Measurements from ENCODE around the gene SSTR5. TPM values are rescaled to one million over a fixed set of nuclear protein-coding genes. Genes with fewer than 3 reads are reported as not detected.

SSTR5 gene
- total RNA-seq, 4 donors from 2014 or later, result not detected

DNA sequence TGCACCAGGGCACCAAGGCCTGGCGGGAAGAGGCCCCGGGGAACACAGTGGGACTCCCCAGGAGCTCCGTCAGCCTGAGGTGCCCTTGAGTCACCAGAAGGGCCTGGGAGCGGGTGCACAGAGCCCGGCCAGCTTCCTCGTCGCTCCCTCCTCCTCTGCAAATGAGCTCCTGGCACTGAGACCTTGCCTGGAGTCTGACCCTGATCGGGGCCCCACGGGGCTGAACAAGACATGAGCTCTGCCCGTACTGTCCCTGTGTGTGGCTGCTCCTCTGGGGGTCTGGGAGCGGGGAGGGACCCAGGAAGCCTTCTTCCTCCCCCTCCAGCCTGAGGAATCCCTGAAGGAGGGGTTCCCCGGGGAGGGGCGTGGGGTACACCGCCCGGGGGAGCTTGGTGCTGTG, 36.4 kb upstream of the SSTR5 start:
- Histone ChIP-seq H3K27ac (no peak overlapping the region), H3K9me3 (no peaks in the 10 kb centered on the region), H3K4me3 (no peak overlapping the region), H3K36me3 (no peaks in the 10 kb centered on the region), H3K4me1 (no peaks in the 10 kb centered on the region), H3K27me3 (peaks cover 0 to 14% of the 10 kb centered on the region in 2 donors)
- DNase-seq (ENCODE audit: low spot score in 2 of 2), result no peak
- 37 to 45% methylated on average over 6 to 11 of the region's 15 CpGs for WGBS, 2 donors
- TF ChIP-seq, protein P1, sequence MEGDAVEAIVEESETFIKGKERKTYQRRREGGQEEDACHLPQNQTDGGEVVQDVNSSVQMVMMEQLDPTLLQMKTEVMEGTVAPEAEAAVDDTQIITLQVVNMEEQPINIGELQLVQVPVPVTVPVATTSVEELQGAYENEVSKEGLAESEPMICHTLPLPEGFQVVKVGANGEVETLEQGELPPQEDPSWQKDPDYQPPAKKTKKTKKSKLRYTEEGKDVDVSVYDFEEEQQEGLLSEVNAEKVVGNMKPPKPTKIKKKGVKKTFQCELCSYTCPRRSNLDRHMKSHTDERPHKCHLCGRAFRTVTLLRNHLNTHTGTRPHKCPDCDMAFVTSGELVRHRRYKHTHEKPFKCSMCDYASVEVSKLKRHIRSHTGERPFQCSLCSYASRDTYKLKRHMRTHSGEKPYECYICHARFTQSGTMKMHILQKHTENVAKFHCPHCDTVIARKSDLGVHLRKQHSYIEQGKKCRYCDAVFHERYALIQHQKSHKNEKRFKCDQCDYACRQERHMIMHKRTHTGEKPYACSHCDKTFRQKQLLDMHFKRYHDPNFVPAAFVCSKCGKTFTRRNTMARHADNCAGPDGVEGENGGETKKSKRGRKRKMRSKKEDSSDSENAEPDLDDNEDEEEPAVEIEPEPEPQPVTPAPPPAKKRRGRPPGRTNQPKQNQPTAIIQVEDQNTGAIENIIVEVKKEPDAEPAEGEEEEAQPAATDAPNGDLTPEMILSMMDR (IDR thresholded peaks at IDR 0.05), result no peak
- no peak for TF ChIP-seq POLR2A (IDR thresholded peaks at IDR 0.05)
- no peak for TF ChIP-seq EP300 (IDR thresholded peaks at IDR 0.05)

DNA sequence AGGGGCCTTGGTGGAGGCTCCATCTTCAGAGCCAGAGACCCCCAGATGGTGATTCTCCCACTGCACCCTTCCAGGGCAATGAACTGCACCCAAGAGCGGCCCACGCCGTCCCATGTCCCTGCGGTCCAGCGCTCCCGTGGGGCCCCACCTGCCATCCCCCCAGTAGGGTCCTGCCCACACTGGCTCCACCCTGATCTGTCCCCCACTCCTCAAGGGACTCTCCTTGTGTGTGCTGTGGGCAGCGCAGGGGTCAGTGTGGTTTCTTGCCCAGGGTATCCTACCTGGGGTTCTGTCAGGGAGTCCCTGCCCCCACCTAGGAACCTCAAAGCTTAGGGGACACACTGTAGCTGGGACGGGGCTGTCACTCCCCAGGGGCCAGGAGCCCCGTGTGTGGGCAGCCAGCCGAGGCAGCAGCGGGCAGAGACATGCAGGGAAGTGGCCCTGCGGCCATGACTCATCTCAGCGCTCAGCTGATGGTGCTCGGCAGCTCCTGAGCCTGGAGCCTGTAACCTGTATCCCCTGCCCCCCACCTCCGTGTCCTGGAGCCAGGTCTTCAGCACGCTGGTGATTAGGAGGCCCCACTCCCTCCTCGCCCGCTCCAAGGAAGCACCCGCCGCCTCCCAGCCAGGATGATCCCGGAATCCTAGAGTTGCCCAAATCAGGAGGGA, 35.7 kb upstream of the SSTR5 start:
- no peak overlapping the region for H3K27ac ChIP-seq
- H3K27me3 ChIP-seq, result peaks cover 0 to 20% of the 10 kb centered on the region in 2 donors
- 51 to 53% methylated on average over 16 to 21 of the region's 21 CpGs for WGBS, 2 donors
- no peaks in the 10 kb centered on the region for H3K36me3 ChIP-seq
- peaks cover 0 to 6% (median 0%) of the 10 kb centered on the region in 4 donors for H3K9me3 ChIP-seq
- no peak overlapping the region for H3K4me3 ChIP-seq
- TF ChIP-seq POLR2A (IDR thresholded peaks at IDR 0.05) (no peak), EP300 (IDR thresholded peaks at IDR 0.05) (no peak)
- TF ChIP-seq, protein P1 (IDR thresholded peaks at IDR 0.05), result no peak
- no peak for DNase-seq (ENCODE audit: low spot score in 2 of 2)
- no peaks in the 10 kb centered on the region for H3K4me1 ChIP-seq

DNA sequence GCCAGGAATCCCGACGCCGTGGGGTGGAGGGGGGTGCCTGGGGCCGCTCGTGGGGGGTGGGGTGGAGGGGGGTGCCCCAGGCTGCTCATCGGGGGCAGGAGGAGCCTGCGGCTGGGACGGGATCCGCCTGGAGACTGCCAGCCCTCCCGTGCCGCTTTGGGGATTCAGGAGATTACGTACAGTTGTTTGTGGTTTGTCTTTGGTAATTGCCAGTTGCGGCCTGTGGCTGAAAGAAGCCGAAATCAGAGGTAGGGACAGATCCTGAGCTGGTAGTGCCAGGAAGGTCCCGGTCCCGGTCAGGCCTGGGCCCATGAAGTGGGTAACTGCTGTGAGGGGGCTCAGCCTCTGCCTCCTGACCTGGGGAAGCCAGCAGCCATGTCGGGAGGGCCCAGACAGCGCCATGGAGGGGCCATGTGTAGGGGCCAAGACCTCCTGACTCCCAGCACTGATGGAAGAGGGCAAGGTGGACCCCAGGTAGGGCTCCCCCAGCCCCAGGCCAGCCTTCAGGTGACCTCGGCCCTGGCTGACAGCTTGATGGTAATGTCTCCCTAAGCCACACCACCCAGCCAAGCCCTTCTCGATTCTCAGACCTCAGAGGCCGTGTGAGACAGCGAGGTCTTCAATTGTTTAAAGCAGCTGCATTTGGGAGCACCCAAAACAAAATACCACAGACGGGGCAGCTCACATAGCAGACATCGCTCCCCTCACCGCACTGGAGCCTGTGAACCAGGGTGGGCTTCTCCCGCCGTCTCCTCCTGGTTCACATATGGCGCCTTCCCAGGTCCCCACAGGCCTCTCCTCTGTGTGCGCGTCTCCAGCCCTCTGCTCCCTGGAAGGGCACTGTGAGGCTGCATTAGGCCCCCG, 34.9 kb upstream of the SSTR5 start:
- no peak overlapping the region for H3K4me3 ChIP-seq
- peaks cover 0 to 13% (median 0%) of the 10 kb centered on the region in 4 donors for H3K9me3 ChIP-seq
- no peak for DNase-seq (ENCODE audit: low spot score in 2 of 2)
- H3K27ac ChIP-seq, result no peak overlapping the region
- no peaks in the 10 kb centered on the region for H3K4me1 ChIP-seq
- 68 to 75% methylated on average over 29 of the region's 31 CpGs for WGBS, 2 donors
- TF ChIP-seq, protein P1 (IDR thresholded peaks at IDR 0.05), result no peak
- TF ChIP-seq POLR2A (IDR thresholded peaks at IDR 0.05) (no peak), EP300 (IDR thresholded peaks at IDR 0.05) (no peak)
- H3K27me3 ChIP-seq, result peaks cover 0 to 27% of the 10 kb centered on the region in 2 donors
- no peaks in the 10 kb centered on the region for H3K36me3 ChIP-seq

DNA sequence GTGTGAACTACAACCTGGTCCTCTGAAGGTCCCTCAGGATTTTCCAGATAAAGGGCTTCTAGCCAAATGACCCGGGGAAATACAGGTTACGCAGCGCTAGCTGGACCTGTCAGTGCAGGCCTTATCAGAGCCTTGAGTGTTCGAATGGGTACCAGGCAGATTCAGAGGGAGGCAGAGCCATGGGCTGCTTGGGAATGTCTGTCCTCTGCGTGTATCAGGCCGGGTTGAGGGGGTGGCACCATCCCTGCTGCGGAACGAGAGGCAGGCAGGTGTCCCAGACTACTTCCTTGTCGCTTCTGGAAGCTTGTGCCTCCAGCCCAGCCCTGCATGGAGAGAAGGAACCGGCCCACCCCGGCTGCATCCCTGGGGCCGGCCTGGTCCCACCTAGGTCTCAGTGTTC, 33.6 kb upstream of the SSTR5 start:
- Histone ChIP-seq H3K4me3 (no peak overlapping the region), H3K27ac (no peak overlapping the region), H3K9me3 (peaks cover 0 to 15% (median 0%) of the 10 kb centered on the region in 4 donors), H3K27me3 (peaks cover 0 to 37% of the 10 kb centered on the region in 2 donors), H3K4me1 (peaks cover 0 to 5% (median 2%) of the 10 kb centered on the region in 4 donors), H3K36me3 (no peaks in the 10 kb centered on the region)
- 77 to 82% methylated on average over 6 to 11 of the region's 12 CpGs for WGBS, 2 donors
- no peak for DNase-seq (ENCODE audit: low spot score in 2 of 2)
- TF ChIP-seq EP300 (IDR thresholded peaks at IDR 0.05) (no peak), POLR2A (IDR thresholded peaks at IDR 0.05) (no peak)
- TF ChIP-seq, protein P1 (IDR thresholded peaks at IDR 0.05), result no peak

DNA sequence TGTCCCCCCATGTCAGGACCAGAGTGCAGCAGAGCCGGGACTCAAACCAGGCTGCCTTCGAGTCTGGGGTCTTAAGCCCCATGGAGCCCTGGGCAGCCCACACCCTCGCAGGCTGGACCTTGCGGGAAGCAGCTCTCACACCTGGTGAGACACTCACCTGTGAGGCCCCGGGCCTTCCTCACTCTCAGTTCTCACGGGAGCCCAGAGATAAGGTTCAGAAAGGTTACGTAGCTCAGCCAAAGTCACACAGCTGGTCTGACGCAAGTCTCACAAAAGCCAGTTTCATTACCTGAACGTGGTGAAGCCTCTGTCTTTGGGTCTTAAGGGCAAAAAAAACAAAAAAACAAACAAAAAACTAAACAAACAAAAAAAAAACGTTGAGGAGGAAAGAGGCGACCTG, 32.8 kb upstream of the SSTR5 start:
- WGBS, 2 donors, result 78 to 82% methylated on average over 10 to 11 of the region's 11 CpGs
- peaks cover 0 to 13% (median 9%) of the 10 kb centered on the region in 4 donors for H3K4me1 ChIP-seq
- no peak overlapping the region for H3K27ac ChIP-seq
- no peak for DNase-seq (ENCODE audit: low spot score in 2 of 2)
- peaks cover 0 to 15% (median 0%) of the 10 kb centered on the region in 4 donors for H3K9me3 ChIP-seq
- no peak overlapping the region for H3K4me3 ChIP-seq
- TF ChIP-seq POLR2A (IDR thresholded peaks at IDR 0.05) (no peak), EP300 (IDR thresholded peaks at IDR 0.05) (no peak)
- TF ChIP-seq, protein P1 (IDR thresholded peaks at IDR 0.05), result no peak
- H3K27me3 ChIP-seq, result peaks cover 0 to 45% of the 10 kb centered on the region in 2 donors
- H3K36me3 ChIP-seq, result no peaks in the 10 kb centered on the region
